ENCODE results near the gene C8B.

C8B gene

DNA sequence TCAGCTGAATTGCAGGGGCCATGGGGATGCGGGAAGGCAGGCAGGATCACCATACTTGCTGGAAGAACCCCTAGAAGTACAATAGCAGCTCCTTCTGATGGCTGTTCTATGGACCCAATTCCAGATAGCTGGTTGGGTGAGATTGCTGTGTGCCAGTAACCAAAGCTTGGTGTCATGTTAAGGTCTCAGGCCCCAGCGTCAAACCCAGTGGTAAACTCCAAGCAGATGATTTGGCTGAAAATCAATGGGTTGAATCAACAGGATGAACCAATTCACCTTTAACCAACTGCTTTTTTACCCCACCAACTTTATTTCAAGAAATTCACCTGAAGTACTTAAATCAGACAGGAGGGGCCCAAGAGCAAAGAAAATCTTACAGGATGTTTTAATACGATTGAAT lies 37.8 kb downstream of the C8B start:
- DNase-seq = no peak

DNA sequence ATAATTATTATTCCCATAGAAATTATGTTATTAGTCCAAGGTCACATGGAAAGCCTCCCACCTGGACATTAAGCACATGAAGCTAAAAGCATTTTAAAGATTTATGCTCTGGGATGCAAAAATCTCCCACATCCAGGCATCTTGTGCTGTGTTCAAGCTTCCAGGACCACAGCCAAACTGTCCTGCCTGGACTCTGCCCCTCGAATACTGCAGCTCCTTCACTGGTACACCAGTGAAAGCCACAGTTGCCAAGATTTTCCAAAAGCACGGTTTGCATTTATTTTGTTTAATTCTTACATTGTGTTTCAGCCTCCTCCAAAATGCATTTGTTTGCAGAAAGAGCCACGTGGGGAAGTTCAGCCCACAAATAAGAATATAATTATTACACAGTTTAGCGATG lies 38.6 kb downstream of the C8B start:
- DNase-seq = no peak

DNA sequence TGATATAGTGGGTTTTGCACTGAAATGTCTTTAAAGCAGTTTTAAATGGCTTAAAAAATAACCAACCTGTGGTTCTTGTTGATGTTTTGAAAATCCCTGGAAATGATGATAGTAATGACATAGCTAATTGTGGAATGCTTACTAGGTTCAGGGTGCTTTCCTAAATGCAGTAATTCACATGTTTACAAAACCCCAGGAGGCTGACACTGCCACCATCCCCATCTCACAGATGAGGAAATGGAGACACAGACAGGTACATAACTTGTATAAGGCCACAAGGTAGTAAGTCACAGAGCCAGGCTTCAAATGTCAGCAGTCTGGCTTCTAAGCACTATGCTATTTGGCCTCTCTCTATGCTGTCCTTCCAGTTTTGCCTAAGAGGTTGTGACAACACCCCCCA lies 40.6 kb downstream of the C8B start:
- no peak for DNase-seq

- DNase-seq = no peak
Measured at GRCh38 chr1:56924116-56924515, 41.7 kb downstream of the C8B start.

GRCh38 chr1:56923201-56923600 lies 42.6 kb downstream of the C8B start:
- no peak for DNase-seq

GRCh38 chr1:56922507-56922906 lies 43.3 kb downstream of the C8B start:
- no peak for DNase-seq

DNA sequence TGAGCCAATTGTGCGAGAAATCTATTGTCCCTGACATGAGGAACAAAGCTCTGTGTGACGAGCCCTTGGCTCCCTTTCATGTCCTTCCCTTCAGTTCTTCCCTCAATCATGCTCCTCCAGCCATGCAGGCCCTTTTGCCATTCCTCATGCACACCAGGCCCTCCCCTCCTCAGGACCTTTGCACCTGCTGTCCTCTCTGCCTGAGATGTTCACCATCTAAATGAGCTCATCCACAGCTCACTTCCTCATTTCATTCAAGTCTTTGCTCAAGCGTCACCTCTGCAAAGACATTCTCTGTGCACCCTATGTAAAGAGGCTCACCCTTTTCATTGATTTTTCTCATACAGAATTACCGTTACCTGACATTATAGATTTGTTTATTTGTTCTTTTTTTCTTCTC lies 43.7 kb downstream of the C8B start:
- DNase-seq = no peak

GRCh38 chr1:56921479-56921878 lies 44.3 kb downstream of the C8B start:
- no peak for DNase-seq

DNA sequence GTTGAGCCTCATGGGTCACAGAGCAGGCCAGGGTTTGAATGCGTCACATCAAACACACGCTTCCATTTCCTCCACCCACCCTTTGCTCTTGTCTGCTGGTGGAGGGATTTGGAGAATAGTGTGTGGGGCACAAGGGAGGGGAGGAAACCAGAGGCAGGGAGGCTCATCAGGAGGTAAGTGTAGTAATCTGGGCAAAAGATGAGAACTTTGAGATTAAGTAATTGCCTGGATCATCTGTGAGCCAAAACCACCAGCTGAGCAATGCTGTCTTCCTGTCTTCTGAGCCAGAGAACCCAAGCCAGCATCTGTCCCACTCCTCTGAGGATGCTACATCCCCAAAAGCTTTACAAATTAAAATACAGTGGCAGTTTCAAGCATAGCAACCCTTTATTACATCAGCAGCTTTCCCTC lies 45.2 kb downstream of the C8B start:
- no peak for DNase-seq

GRCh38 chr1:56917356-56917755 lies 48.5 kb downstream of the C8B start:
- no peak for DNase-seq

DNA sequence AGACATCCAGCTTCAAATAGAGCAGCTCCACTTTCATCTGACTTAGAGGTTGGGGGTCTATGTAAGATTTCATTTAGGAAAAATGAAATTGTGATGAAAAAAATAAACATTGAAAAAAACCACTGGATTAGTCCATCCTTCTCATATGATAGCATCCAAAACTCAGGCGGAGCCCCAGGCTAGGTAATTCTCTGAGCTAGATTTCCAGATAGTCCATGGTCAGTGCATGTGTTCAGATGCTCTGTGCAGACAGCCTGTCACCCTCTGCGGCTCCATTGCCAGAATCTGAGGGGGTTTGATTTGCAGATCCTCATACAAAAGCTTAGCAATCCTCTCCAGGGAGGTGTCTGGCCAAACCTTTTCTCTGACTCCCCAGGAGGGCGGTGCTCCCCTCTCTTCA lies 49.2 kb downstream of the C8B start:
- DNase-seq = no peak

DNA sequence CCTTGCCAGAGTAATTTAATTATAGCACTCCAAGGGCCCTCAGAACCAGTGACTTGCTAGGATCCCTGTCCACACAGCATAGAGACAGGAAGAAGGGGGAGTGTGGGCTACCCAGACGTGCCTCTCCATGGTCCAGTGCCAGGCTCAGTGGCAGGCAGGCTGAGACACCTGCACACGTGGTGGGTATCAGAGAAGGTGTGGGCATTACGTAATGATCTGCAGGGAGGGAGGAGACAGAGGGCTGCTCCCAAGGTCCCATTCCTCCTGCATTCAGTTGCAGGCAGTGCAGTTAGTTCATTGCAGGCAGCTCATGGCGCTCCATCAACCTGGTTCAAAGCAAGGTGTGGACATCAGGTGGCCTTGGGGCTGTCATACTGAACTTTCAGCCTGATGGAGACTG lies 49.9 kb downstream of the C8B start:
- DNase-seq = no peak

DNA sequence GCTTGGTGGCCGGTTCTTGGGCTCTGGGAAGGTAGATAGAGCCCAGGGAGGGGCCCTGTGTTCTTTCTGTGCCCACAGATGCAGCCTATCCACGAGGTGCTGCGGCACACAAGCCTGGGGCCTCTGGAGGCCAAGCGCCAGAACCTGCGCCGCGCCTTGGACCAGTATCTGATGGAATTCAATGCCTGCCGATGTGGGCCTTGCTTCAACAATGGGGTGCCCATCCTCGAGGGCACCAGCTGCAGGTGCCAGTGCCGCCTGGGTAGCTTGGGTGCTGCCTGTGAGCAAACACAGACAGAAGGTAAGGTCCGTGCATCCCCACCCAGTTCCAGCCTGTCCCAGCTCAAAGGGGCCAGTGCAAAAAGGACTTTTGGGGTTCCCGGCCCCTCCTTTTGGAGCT lies 53.5 kb downstream of the C8B start:
- DNase-seq = no peak

DNA sequence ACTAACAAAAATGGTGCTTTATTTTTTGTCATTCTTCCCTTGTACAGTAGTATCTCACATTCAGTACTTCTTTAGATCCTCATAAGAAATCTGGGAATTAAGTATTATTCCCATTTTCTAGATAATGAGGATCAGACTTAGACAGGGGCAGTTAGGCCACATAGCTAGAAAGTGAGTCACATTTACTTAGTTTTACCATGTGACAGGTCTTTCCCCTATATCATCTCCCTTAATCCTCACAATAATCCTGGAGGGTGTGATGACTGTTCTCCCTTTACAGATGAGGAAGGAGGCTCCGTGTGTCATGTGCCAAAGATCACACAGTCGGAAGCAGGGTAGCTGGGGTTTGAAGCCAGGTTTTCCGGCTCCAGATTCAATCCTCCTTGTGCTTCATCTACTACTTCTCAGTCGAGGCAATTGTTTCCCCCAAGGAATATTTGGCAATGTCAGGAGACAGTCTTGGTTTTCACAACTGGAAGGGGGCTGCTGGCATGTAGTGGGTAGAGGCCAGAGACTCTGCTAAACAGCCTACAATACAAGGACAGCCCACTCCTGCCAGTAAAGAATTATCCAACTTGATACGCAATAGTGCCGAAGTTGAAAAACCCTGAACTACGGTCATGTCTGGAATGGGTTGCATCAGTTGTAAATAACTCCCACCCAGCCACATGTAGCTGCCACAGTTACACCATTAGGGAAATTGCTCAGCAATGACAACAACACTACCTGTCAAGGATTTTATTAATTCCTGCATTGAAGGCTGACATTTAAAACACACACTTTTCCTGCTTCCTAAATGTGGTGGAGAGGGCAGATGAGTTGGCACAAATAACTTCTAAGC lies 54.5 kb downstream of the C8B start:
- DNase-seq = peak; percentile 81

- no peak for DNase-seq
Measured at GRCh38 chr1:56910441-56910985, 55.3 kb downstream of the C8B start.

GRCh38 chr1:56908619-56909221 lies 57.1 kb downstream of the C8B start:
- DNase-seq = peak; percentile 52

DNA sequence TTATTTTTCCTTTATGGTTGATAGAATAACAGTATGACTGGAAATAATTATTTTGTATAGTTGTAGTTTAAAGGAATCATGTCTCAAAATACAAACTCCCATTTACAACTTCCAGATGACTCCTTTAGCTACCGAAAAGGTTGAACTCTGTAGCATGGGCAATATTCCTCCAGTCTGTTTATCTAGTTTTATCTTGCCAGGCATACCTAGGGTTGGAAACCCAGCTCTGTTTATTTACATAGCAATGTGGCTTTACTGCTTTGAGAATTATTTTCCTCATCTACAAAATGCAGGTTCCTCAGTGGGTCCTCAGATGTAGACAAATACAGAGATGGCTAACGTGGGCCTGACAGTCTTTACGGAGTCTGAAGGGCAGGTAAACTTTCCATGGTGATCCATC lies 60.1 kb downstream of the C8B start:
- no peak for DNase-seq

- DNase-seq = no peak
Measured at GRCh38 chr1:56904663-56905397, 61.0 kb downstream of the C8B start.

DNA sequence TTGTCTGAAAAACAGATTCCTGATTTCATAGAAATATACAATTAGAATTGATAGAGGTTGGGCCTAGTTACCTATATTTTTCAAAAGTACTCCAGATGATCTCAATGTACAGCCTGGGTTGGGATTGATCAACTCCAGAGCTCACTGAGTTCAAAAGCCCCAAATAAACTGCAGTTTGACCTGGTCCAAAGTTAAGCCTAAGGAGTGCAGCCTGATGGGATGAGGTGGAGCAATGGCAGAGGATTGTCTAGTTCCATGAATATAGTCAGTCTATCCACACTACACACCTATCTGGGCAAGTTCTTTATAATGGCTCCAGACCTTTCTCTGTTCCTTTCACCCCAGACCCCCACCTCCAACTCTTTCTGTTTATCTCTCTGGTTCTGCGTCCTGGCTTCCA lies 62.0 kb downstream of the C8B start:
- no peak for DNase-seq

DNA sequence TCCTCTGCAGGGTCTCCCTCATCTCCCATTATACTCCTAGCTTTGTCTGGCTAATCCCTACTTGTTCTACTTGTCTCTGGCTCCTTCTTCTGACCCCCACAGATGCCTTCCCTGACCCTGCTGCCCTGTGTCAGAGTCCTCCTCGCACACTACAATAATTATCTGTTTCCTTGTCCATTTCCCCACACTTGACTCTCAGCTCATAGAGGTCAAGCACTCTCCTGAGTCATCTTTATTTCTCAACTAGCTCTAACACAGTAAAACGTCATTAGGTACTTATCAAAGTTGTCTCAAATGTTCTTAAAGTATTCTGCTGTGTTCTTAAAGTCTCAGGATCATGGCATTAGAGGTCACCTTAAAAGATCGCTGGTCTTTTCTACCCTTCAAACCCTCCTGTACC lies 64.1 kb downstream of the C8B start:
- peak; percentile 42 for DNase-seq

- DNase-seq = no peak
Measured at GRCh38 chr1:56898879-56899278, 66.9 kb downstream of the C8B start.

DNA sequence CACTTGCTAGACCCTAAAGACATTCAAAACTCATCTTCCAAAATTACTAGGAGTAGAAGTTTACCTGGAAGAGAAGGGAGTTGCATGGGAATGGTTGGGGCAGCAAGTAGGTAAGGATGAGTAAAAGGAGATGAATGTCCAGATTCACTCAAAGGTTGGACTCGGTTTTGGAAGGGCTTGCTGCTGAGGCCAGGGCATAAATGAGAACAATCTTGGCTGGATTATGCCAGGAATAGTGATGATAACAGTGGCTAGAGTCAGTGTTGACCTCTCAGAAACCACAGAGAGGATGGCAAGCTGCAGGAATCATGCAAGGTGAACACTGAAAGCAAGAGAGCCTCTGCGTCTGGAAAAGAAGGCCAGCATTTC lies 67.8 kb downstream of the C8B start:
- no peak for DNase-seq

- DNase-seq = no peak
Measured at GRCh38 chr1:56897150-56898004, 68.4 kb downstream of the C8B start.

Data from EL (cell line).